Measurements from ENCODE around the gene NDUFA3. TPM values are rescaled to one million over a fixed set of nuclear protein-coding genes. Genes with fewer than 3 reads are reported as not detected.
A peak's percentile ranks its signal among the peaks of the same experiment; 100 is the strongest.
"Not testable (repeated sequence)": the region's sequence is repeated elsewhere in the genome, so short reads cannot be mapped to it uniquely, and the experiment has no call there.

The NDUFA3 gene
- total RNA-seq, 2 donors from 2014 or later = 49.9 to 54.6 TPM

- Mint-ChIP-seq H3K36me3 (ENCODE audit: low read depth) (peaks cover 5% of the 10 kb centered on the region), H3K4me3 (peak overlapping the region; percentile 91), H3K27ac (peak overlapping the region; percentile 75), H3K4me1 (peaks cover 14% of the 10 kb centered on the region), H3K27me3 (peaks cover 17% of the 10 kb centered on the region)
- no peaks in the 10 kb centered on the region for H3K9me3 ChIP-seq (ENCODE audit: control insufficient read depth, low read length, poor library complexity, severe bottlenecking)
- DNase-seq (no peak), ATAC-seq (peak; percentile 43)
Measured at GRCh38 chr19:54096617-54097106, 6.0 kb upstream of the NDUFA3 start.

GRCh38 chr19:54099190-54099902, 3.3 kb upstream of the NDUFA3 start:
- DNase-seq (no peak), ATAC-seq (no peak)
- H3K9me3 ChIP-seq (ENCODE audit: control insufficient read depth, low read length, poor library complexity, severe bottlenecking) = no peaks in the 10 kb centered on the region
- no peak overlapping the region for H3K27ac Mint-ChIP-seq
- no peak overlapping the region for H3K4me3 Mint-ChIP-seq
- peaks cover 2% of the 10 kb centered on the region for H3K36me3 Mint-ChIP-seq (ENCODE audit: low read depth)
- H3K27me3 Mint-ChIP-seq = peaks cover 1% of the 10 kb centered on the region
- H3K4me1 Mint-ChIP-seq = peaks cover 24% of the 10 kb centered on the region

- DNase-seq; H3K9me3 ChIP-seq (ENCODE audit: control insufficient read depth, low read length, poor library complexity, severe bottlenecking); H3K27me3 Mint-ChIP-seq; H3K36me3 Mint-ChIP-seq (ENCODE audit: low read depth); H3K4me3 Mint-ChIP-seq; H3K27ac Mint-ChIP-seq; ATAC-seq: not testable (repeated sequence)
- peaks cover 24% of the 10 kb centered on the region for H3K4me1 Mint-ChIP-seq
Measured at GRCh38 chr19:54099903-54100255, 2.8 kb upstream of the NDUFA3 start.

GRCh38 chr19:54100561-54100960, 2.1 kb upstream of the NDUFA3 start, which contains the start of gene OSCAR:
Gene OSCAR, minus strand, starts transcription at chr19:54100803. Its CDS starts 11 bp downstream, at chr19:54100792.
- no peak for DNase-seq
- H3K9me3 ChIP-seq (ENCODE audit: control insufficient read depth, low read length, poor library complexity, severe bottlenecking) = no peaks in the 10 kb centered on the region
- H3K4me3 Mint-ChIP-seq = peak within 1 kb of the TSS; percentile 72
- ATAC-seq = no peak
- peak within 1 kb of the TSS; percentile 59 for H3K27ac Mint-ChIP-seq
- H3K36me3 Mint-ChIP-seq (ENCODE audit: low read depth) = peaks cover 2% of the 10 kb centered on the region
- H3K27me3 Mint-ChIP-seq = no peaks in the 10 kb centered on the region
- H3K4me1 Mint-ChIP-seq = peaks cover 26% of the 10 kb centered on the region

- no peak for DNase-seq
- ATAC-seq = no peak
- H3K9me3 ChIP-seq (ENCODE audit: control insufficient read depth, low read length, poor library complexity, severe bottlenecking) = no peaks in the 10 kb centered on the region
- Mint-ChIP-seq H3K36me3 (ENCODE audit: low read depth) (peaks cover 8% of the 10 kb centered on the region), H3K4me3 (no peak overlapping the region), H3K27ac (no peak overlapping the region), H3K4me1 (peaks cover 23% of the 10 kb centered on the region), H3K27me3 (no peaks in the 10 kb centered on the region)
Measured at GRCh38 chr19:54104998-54105715, 2.5 kb downstream of the NDUFA3 start.

GRCh38 chr19:54105796-54106195, 3.1 kb downstream of the NDUFA3 start:
- DNase-seq = no peak
- no peak for ATAC-seq
- no peaks in the 10 kb centered on the region for H3K27me3 Mint-ChIP-seq
- H3K4me3 Mint-ChIP-seq = no peak overlapping the region
- peaks cover 8% of the 10 kb centered on the region for H3K36me3 Mint-ChIP-seq (ENCODE audit: low read depth)
- H3K9me3 ChIP-seq (ENCODE audit: control insufficient read depth, low read length, poor library complexity, severe bottlenecking) = no peaks in the 10 kb centered on the region
- H3K4me1 Mint-ChIP-seq = peaks cover 23% of the 10 kb centered on the region
- no peak overlapping the region for H3K27ac Mint-ChIP-seq

- no peaks in the 10 kb centered on the region for H3K9me3 ChIP-seq (ENCODE audit: control insufficient read depth, low read length, poor library complexity, severe bottlenecking)
- DNase-seq (no peak), ATAC-seq (no peak)
- H3K27ac Mint-ChIP-seq = no peak overlapping the region
- H3K4me1 Mint-ChIP-seq = peaks cover 21% of the 10 kb centered on the region
- H3K36me3 Mint-ChIP-seq (ENCODE audit: low read depth) = peaks cover 8% of the 10 kb centered on the region
- H3K4me3 Mint-ChIP-seq = no peak overlapping the region
- H3K27me3 Mint-ChIP-seq = no peaks in the 10 kb centered on the region
Measured at GRCh38 chr19:54106716-54107115, 4.1 kb downstream of the NDUFA3 start.

- Mint-ChIP-seq H3K27ac (peak overlapping the region; percentile 66), H3K4me3 (peak overlapping the region; percentile 63), H3K36me3 (ENCODE audit: low read depth) (peaks cover 8% of the 10 kb centered on the region), H3K4me1 (peaks cover 15% of the 10 kb centered on the region), H3K27me3 (no peaks in the 10 kb centered on the region)
- no peaks in the 10 kb centered on the region for H3K9me3 ChIP-seq (ENCODE audit: control insufficient read depth, low read length, poor library complexity, severe bottlenecking)
- DNase-seq (no peak), ATAC-seq (no peak)
Measured at GRCh38 chr19:54107876-54108490, 5.3 kb downstream of the NDUFA3 start.

GRCh38 chr19:54108496-54108895, 5.8 kb downstream of the NDUFA3 start:
- no peaks in the 10 kb centered on the region for H3K27me3 Mint-ChIP-seq
- no peak for DNase-seq
- H3K27ac Mint-ChIP-seq = no peak overlapping the region
- no peak for ATAC-seq
- H3K4me3 Mint-ChIP-seq = no peak overlapping the region
- H3K4me1 Mint-ChIP-seq = peaks cover 10% of the 10 kb centered on the region
- H3K36me3 Mint-ChIP-seq (ENCODE audit: low read depth) = peaks cover 8% of the 10 kb centered on the region
- H3K9me3 ChIP-seq (ENCODE audit: control insufficient read depth, low read length, poor library complexity, severe bottlenecking) = no peaks in the 10 kb centered on the region

- Mint-ChIP-seq H3K36me3 (ENCODE audit: low read depth) (peaks cover 8% of the 10 kb centered on the region), H3K27ac (no peak overlapping the region), H3K4me3 (no peak overlapping the region), H3K4me1 (peaks cover 17% of the 10 kb centered on the region), H3K27me3 (no peaks in the 10 kb centered on the region)
- ATAC-seq = no peak
- H3K9me3 ChIP-seq (ENCODE audit: control insufficient read depth, low read length, poor library complexity, severe bottlenecking) = no peaks in the 10 kb centered on the region
- no peak for DNase-seq
Measured at GRCh38 chr19:54109651-54110050, 7.0 kb downstream of the NDUFA3 start.

- peaks cover 27% of the 10 kb centered on the region for H3K4me1 Mint-ChIP-seq
- H3K36me3 Mint-ChIP-seq (ENCODE audit: low read depth) = peaks cover 4% of the 10 kb centered on the region
- H3K4me3 Mint-ChIP-seq = peak overlapping the region; percentile 97
- H3K27ac Mint-ChIP-seq = peak overlapping the region; percentile 96
- DNase-seq (peak in 2 of 3 donors; percentile 30 to 40), ATAC-seq (peak; percentile 24)
- H3K27me3 Mint-ChIP-seq = no peaks in the 10 kb centered on the region
- H3K9me3 ChIP-seq (ENCODE audit: control insufficient read depth, low read length, poor library complexity, severe bottlenecking) = no peaks in the 10 kb centered on the region
Measured at GRCh38 chr19:54114340-54115108, 11.9 kb downstream of the NDUFA3 start.

GRCh38 chr19:54115109-54116063, 12.7 kb downstream of the NDUFA3 start, which contains the start of the genes PRPF31 and TFPT:
Gene PRPF31, plus strand, starts transcription at chr19:54115754. Its CDS starts 2,525 bp downstream, at chr19:54118279.
Gene TFPT, minus strand, starts transcription at chr19:54115657. Its CDS starts 388 bp downstream, at chr19:54115269.
- H3K27me3 Mint-ChIP-seq = no peaks in the 10 kb centered on the region
- H3K9me3 ChIP-seq (ENCODE audit: control insufficient read depth, low read length, poor library complexity, severe bottlenecking) = no peaks in the 10 kb centered on the region
- H3K4me3 Mint-ChIP-seq = peak within 1 kb of the TSS; percentile 97
- ATAC-seq (peak; percentile 92), DNase-seq (peak; percentile 77 to 88 (median 83))
- H3K36me3 Mint-ChIP-seq (ENCODE audit: low read depth) = peaks cover 4% of the 10 kb centered on the region
- H3K27ac Mint-ChIP-seq = peak within 1 kb of the TSS; percentile 96
- peaks cover 30% of the 10 kb centered on the region for H3K4me1 Mint-ChIP-seq
